H1 (cell line): ENCODE results near the gene SLC25A6. TPM values are rescaled to one million over a fixed set of nuclear protein-coding genes. Genes with fewer than 3 reads are reported as not detected.
A peak's percentile ranks its signal among the peaks of the same experiment; 100 is the strongest.

Experiments
- CTCF ChIA-PET: fragments of 300-600 bp; sonication (Branson Sonifier 250); formaldehyde crosslinking; loops from one replicate; lab custom pipeline; 2021; ENCODE audit not compliant: partially characterized antibody; lab: Charles Lee
- POLR2A ChIA-PET: fragments of 300-600 bp; sonication (Branson Sonifier 250); formaldehyde crosslinking; loops from one replicate; lab custom pipeline; 2021; ENCODE audit warnings: inconsistent platforms; ENCODE audit not compliant: partially characterized antibody; lab: Charles Lee
- DNase-seq, 2 experiments: peaks; one replicate each; pipeline versions ENCODE4 v3.0.0 to v3.0.0-alpha.2; 2010 to 2022; ENCODE audit warnings: low spot score in 2 of 2, low read depth in 1 of 2, mixed read lengths in 1 of 2
- FAIRE-seq: peaks from 2 replicates; lab custom pipeline; 2011; peaks lifted over from hg19 to GRCh38; lab: Jason Lieb, UNC
- H2AFZ ChIP-seq: 2 replicates; pipeline ENCODE4 v1.8.1; 2012; ENCODE audit warnings: low read length, inconsistent platforms
- H2AK5ac ChIP-seq: 2 replicates; pipeline ENCODE4 v1.6.1; 2013; ENCODE audit warnings: low read depth, low read length
- H2BK120ac ChIP-seq: replicated peaks from 2 replicates; pipeline ENCODE3; 2013; ENCODE audit warnings: low read depth, low read length, inconsistent platforms
- H2BK12ac ChIP-seq: 2 replicates; pipeline ENCODE4 v1.6.1; 2013; ENCODE audit warnings: low read depth, low read length
- H2BK15ac ChIP-seq: 2 replicates; pipeline ENCODE4 v1.6.1; 2013; ENCODE audit warnings: low read length
- H2BK20ac ChIP-seq: 2 replicates; pipeline ENCODE4 v1.6.1; 2013; ENCODE audit warnings: low read length
- H2BK5ac ChIP-seq: 2 replicates; pipeline ENCODE4 v1.6.1; 2013; ENCODE audit warnings: low read depth, low read length
- H3K14ac ChIP-seq: 2 replicates; pipeline ENCODE4 v1.6.1; 2013; ENCODE audit warnings: inconsistent platforms; ENCODE audit not compliant: insufficient read length
- H3K18ac ChIP-seq: 2 replicates; pipeline ENCODE4 v1.6.1; 2013; ENCODE audit warnings: low read length; ENCODE audit errors: extremely low read depth
- H3K23ac ChIP-seq: 2 replicates; pipeline ENCODE4 v1.6.1; 2013; ENCODE audit warnings: inconsistent platforms; ENCODE audit not compliant: insufficient read length
- H3K23me2 ChIP-seq: 2 replicates; pipeline ENCODE4 v1.6.1; 2013; ENCODE audit warnings: low read depth, low read length
- H3K27ac ChIP-seq: 2 replicates; pipeline ENCODE4 v1.6.1; 2011; ENCODE audit warnings: low read depth, low read length, inconsistent platforms
- H3K27me3 ChIP-seq, 4 experiments: replicated peaks in 1 of 4; 1 replicate in 1 of 4; 2 replicates in 3 of 4; pipeline versions ENCODE4 v1.6.1 to v1.8.1; 2011 to 2013; ENCODE audit warnings: low read length in 3 of 4, mild to moderate bottlenecking in 3 of 4, inconsistent platforms in 2 of 4, mixed read lengths in 2 of 4, moderate library complexity in 1 of 4; ENCODE audit not compliant: control insufficient read depth in 3 of 4, insufficient read depth in 3 of 4; ENCODE audit errors: extremely low read depth in 1 of 4
- H3K36me3 ChIP-seq, 4 experiments: 2 replicates each; pipeline versions ENCODE4 v1.6.1 to v1.8.1; 2011 to 2013; ENCODE audit warnings: mild to moderate bottlenecking in 4 of 4, low read length in 3 of 4, moderate library complexity in 2 of 4, control low read depth in 1 of 4, inconsistent platforms in 1 of 4; ENCODE audit not compliant: insufficient read depth in 4 of 4, control insufficient read depth in 2 of 4
- H3K4ac ChIP-seq: replicated peaks from 2 replicates; pipeline ENCODE3; 2013; ENCODE audit warnings: low read length, low read depth, mixed read lengths, inconsistent platforms; ENCODE audit not compliant: insufficient read length
- H3K4me1 ChIP-seq, 4 experiments: replicated peaks in 1 of 4; 1 replicate in 1 of 4; 2 replicates in 3 of 4; pipeline versions ENCODE4 v1.6.1 to v1.8.1; 2011 to 2013; ENCODE audit warnings: low read length in 3 of 4, inconsistent platforms in 2 of 4, mixed read lengths in 1 of 4; ENCODE audit not compliant: insufficient read depth in 4 of 4, control insufficient read depth in 3 of 4
- H3K4me2 ChIP-seq, 2 experiments: 2 replicates each; pipeline versions ENCODE4 v1.6.1 to v1.8.1; 2011 to 2013; ENCODE audit warnings: low read depth in 2 of 2, low read length in 2 of 2, control low read depth in 1 of 2, inconsistent platforms in 1 of 2, mild to moderate bottlenecking in 1 of 2; ENCODE audit not compliant: insufficient read depth in 1 of 2
- H3K4me3 ChIP-seq, 4 experiments: fragments of 200-600, 300-600 bp in 1 of 4; sonication (generic), shearing (Covaris generic), sonication (Bioruptor Twin) in 1 of 4; 2 replicates each; pipeline versions ENCODE4 v1.5.1 to v1.8.1; 2011 to 2016; ENCODE audit warnings: low read length in 4 of 4, low read depth in 3 of 4, control low read depth in 2 of 4, inconsistent platforms in 2 of 4, mild to moderate bottlenecking in 2 of 4, mixed read lengths in 1 of 4, moderate library complexity in 1 of 4; ENCODE audit not compliant: insufficient read depth in 2 of 4; ENCODE audit errors: extremely low read depth in 1 of 4
- H3K56ac ChIP-seq: replicated peaks from 2 replicates; pipeline ENCODE3; 2013; ENCODE audit warnings: low read depth, mild to moderate bottlenecking, mixed read lengths, low read length, inconsistent platforms; ENCODE audit not compliant: insufficient read length
- H3K79me1 ChIP-seq: 2 replicates; pipeline ENCODE4 v1.6.1; 2013; ENCODE audit warnings: low read depth, low read length, control low read depth
- H3K79me2 ChIP-seq, 2 experiments: 2 replicates each; pipeline versions ENCODE4 v1.6.1 to v1.8.1; 2012 to 2013; ENCODE audit warnings: low read length in 2 of 2, mild to moderate bottlenecking in 2 of 2, inconsistent platforms in 1 of 2; ENCODE audit not compliant: insufficient read depth in 2 of 2, control insufficient read depth in 1 of 2
- H3K9ac ChIP-seq, 4 experiments: replicated peaks in 1 of 4; 1 replicate in 1 of 4; 2 replicates in 3 of 4; pipeline versions ENCODE4 v1.6.1 to v1.8.1; 2011 to 2013; ENCODE audit warnings: low read depth in 3 of 4, low read length in 3 of 4, control low read depth in 2 of 4, mild to moderate bottlenecking in 2 of 4, moderate library complexity in 2 of 4, inconsistent platforms in 1 of 4; ENCODE audit errors: extremely low read depth in 1 of 4
- H3K9me3 ChIP-seq, 2 experiments: 2 replicates each; pipeline versions ENCODE4 v1.6.1 to v1.8.1; 2012 to 2013; ENCODE audit warnings: mild to moderate bottlenecking in 2 of 2, moderate library complexity in 2 of 2, control low read depth in 1 of 2, inconsistent platforms in 1 of 2, low read depth in 1 of 2, low read length in 1 of 2, mixed read lengths in 1 of 2; ENCODE audit not compliant: insufficient read depth in 2 of 2
- H4K20me1 ChIP-seq, 2 experiments: replicated peaks in 1 of 2; 2 replicates each; pipeline versions ENCODE3 to v1.8.1; 2011 to 2013; ENCODE audit warnings: inconsistent platforms in 2 of 2, low read length in 2 of 2, mild to moderate bottlenecking in 1 of 2; ENCODE audit not compliant: insufficient read depth in 2 of 2, control insufficient read depth in 1 of 2
- H4K5ac ChIP-seq: 2 replicates; pipeline ENCODE4 v1.6.1; 2013; ENCODE audit warnings: low read length, low read depth, mixed read lengths, inconsistent platforms; ENCODE audit not compliant: insufficient read length
- H4K8ac ChIP-seq: 2 replicates; pipeline ENCODE4 v1.8.0; 2013; ENCODE audit warnings: mild to moderate bottlenecking, moderate library complexity, low read length, inconsistent platforms; ENCODE audit not compliant: insufficient read depth; ENCODE audit errors: extremely low read depth
- H4K91ac ChIP-seq: replicated peaks from 2 replicates; pipeline ENCODE3; 2013; ENCODE audit warnings: low read length, mixed read lengths, inconsistent platforms; ENCODE audit not compliant: insufficient read length
- CEBPB ChIP-seq: IDR thresholded peaks from 2 replicates; pipeline ENCODE4 v1.6.1; 2012; ENCODE audit warnings: low read depth, low read length
- POLR2AphosphoS5 ChIP-seq: IDR thresholded peaks from 2 replicates; pipeline ENCODE4 v1.6.1; 2011; ENCODE audit warnings: low read depth, low read length
- WGBS, 2 experiments: shearing (Covaris generic) in 1 of 2; methylation state at CpG; one replicate each; pipeline versions ENCODE4 v1.1.6 to v1.1.7; 2013 to 2015; ENCODE audit warnings: low lambda C conversion rate in 2 of 2, mixed read lengths in 2 of 2, inconsistent platforms in 1 of 2, low coverage in 1 of 2, missing lambda C conversion rate in 1 of 2; ENCODE audit not compliant: insufficient replicate concordance in 2 of 2, insufficient coverage in 1 of 2, insufficient read length in 1 of 2; ENCODE audit errors: extremely low coverage in 1 of 2, missing lambda C conversion rate in 1 of 2; 5-methylcytosine and 5-hydroxymethylcytosine counted together
- polyA plus RNA-seq, 7 experiments: library from polyadenylated mRNA; depleted of rRNA in 3 of 7; stranded (reverse) in 5 of 7; unstranded in 2 of 7; fragments of >200 nt in 5 of 7; fragments of 200-250 nt in 2 of 7; gene quantifications; 1 replicate in 5 of 7; 2 replicates in 1 of 7; 4 replicates in 1 of 7; pipeline versions ENCODE4 v1.2.1 to v1.2.3, GENCODE V29; 2011 to 2013; ENCODE audit warnings: missing spikeins in 2 of 7, mixed read lengths in 2 of 7
- total RNA-seq: library from RNA; stranded (reverse); fragmentation: NEBNext Ultra II Directional; extraction: Animal tissue kit (Norgen Biotek cat#: 25700); gene quantifications from 2 replicates; pipeline ENCODE4 v1.2.1, GENCODE V29; 2021

Gene SLC25A6
- total and polyA plus RNA-seq, 2 of the 8 experiments (the other 6 are each of a cell fraction or from before 2014, with no cell fraction given) = 487 to 1,220 TPM

- Histone ChIP-seq H3K9me3 (no peaks in the 10 kb centered on the region), H3K27me3 (no peaks in the 10 kb centered on the region), H2BK20ac (no peak overlapping the region), H3K4me3 (no peak overlapping the region), H2AFZ (no peak overlapping the region), H3K18ac (no peak overlapping the region), H2BK5ac (no peak overlapping the region), H4K20me1 (peaks cover 2 to 25% of the 10 kb centered on the region in 2 experiments), H3K56ac (no peak overlapping the region), H3K4me1 (no peaks in the 10 kb centered on the region), H3K4me2 (no peak overlapping the region), H3K14ac (no peak overlapping the region), H2BK12ac (no peak overlapping the region), H3K27ac (no peak overlapping the region), H3K79me2 (no peaks in the 10 kb centered on the region; a peak in 1 of 4 replicates), H4K8ac (no peak overlapping the region), H3K23ac (no peak overlapping the region), H4K91ac (no peak overlapping the region), H3K79me1 (peaks cover 2% of the 10 kb centered on the region), H2BK15ac (no peak overlapping the region), H2BK120ac (no peak overlapping the region), H3K4ac (no peak overlapping the region), H3K36me3 (peaks cover 28 to 62% (median 46%) of the 10 kb centered on the region in 4 experiments), H3K9ac (no peak overlapping the region), H2AK5ac (no peak overlapping the region), H4K5ac (no peak overlapping the region), H3K23me2 (0 out of 2 replicates have a peak, but pooled peaks cover 4% of the 10 kb centered on the region)
- FAIRE-seq (no peak), DNase-seq (no peak)
- no peak for TF ChIP-seq CEBPB
- TF ChIP-seq POLR2AphosphoS5 = 0 out of 2 replicates have a peak, but pooled peaks have one; percentile 10
- ChIA-PET POLR2A (no interaction called here), CTCF (no interaction called here)
- 96% methylated on average over 31 of the region's 31 CpGs; no CpG with 5 or more reads in 1 of the 2 experiments for WGBS, 2 experiments
Observed at GRCh38 chrX:1412551-1413161, 20.7 kb upstream of the SLC25A6 start.
